ENCODE results near the gene ZNF329. TPM values are rescaled to one million over a fixed set of nuclear protein-coding genes. Genes with fewer than 3 reads are reported as not detected.

The ZNF329 gene
- 1 to 10 TPM; 8.0 to 9.8 TPM for total RNA-seq

- peak; percentile 71 for ATAC-seq (replicated peaks in 1 of 2)
- peak; percentile 93 to 96 for DNase-seq
- peaks cover 39% of the 10 kb centered on the region for H3K4me1 Mint-ChIP-seq (ENCODE audit: low read depth)
- no peaks in the 10 kb centered on the region for H3K27me3 Mint-ChIP-seq (ENCODE audit: low read depth)
- H3K9me3 Mint-ChIP-seq: peaks cover 8 to 12% of the 10 kb centered on the region in 2 donors
- H3K27ac Mint-ChIP-seq: peak within 1 kb of the TSS; percentile 77
- H3K4me3 Mint-ChIP-seq: peak within 1 kb of the TSS; percentile 93 to 94
- H3K36me3 Mint-ChIP-seq (ENCODE audit: insufficient read depth in 2 of 2): peaks cover 15 to 37% of the 10 kb centered on the region in 2 donors
These were observed at the start of gene ZNF329 for GRCh38 chr19:58150328-58150921. Gene ZNF329, minus strand, starts transcription at chr19:58150789. Its CDS starts 21,286 bp downstream, at chr19:58129503.

- Mint-ChIP-seq H3K9me3 (peaks cover 24 to 38% of the 10 kb centered on the region in 2 donors), H3K4me1 (ENCODE audit: low read depth) (no peaks in the 10 kb centered on the region), H3K4me3 (no peak overlapping the region), H3K36me3 (ENCODE audit: insufficient read depth in 2 of 2) (peaks cover 63 to 92% of the 10 kb centered on the region in 2 donors), H3K27ac (no peak overlapping the region), H3K27me3 (ENCODE audit: low read depth) (no peaks in the 10 kb centered on the region)
- DNase-seq: no peak
- no peak for ATAC-seq (replicated peaks in 1 of 2)
These were observed 46.5 kb upstream of the ZNF329 start for GRCh38 chr19:58196901-58197616.

GRCh38 chr19:58183817-58184215 lies 33.2 kb upstream of the ZNF329 start:
- ATAC-seq (replicated peaks in 1 of 2) (no peak), DNase-seq (no peak)
- Mint-ChIP-seq H3K27me3 (ENCODE audit: low read depth) (no peaks in the 10 kb centered on the region), H3K4me1 (ENCODE audit: low read depth) (peaks cover 23% of the 10 kb centered on the region), H3K36me3 (ENCODE audit: insufficient read depth in 2 of 2) (peaks cover 47 to 75% of the 10 kb centered on the region in 2 donors), H3K9me3 (peaks cover 11 to 30% of the 10 kb centered on the region in 2 donors), H3K27ac (peak overlapping the region; percentile 96), H3K4me3 (peak overlapping the region; percentile 97 to 98)

- Mint-ChIP-seq H3K4me3 (peak within 1 kb of the TSS; percentile 97 to 98), H3K4me1 (ENCODE audit: low read depth) (peaks cover 23% of the 10 kb centered on the region), H3K36me3 (ENCODE audit: insufficient read depth in 2 of 2) (peaks cover 47 to 72% of the 10 kb centered on the region in 2 donors), H3K27ac (peak within 1 kb of the TSS; percentile 96), H3K27me3 (ENCODE audit: low read depth) (no peaks in the 10 kb centered on the region), H3K9me3 (peaks cover 11 to 30% of the 10 kb centered on the region in 2 donors)
- DNase-seq (peak; percentile 96 to 97), ATAC-seq (replicated peaks in 1 of 2) (peak; percentile 91)
These were observed 32.6 kb upstream of the ZNF329 start, which contains the start of gene ZNF274 for GRCh38 chr19:58182989-58183816. Gene ZNF274, plus strand, starts transcription at chr19:58183061. Its CDS starts 905 bp downstream, at chr19:58183966.

- Mint-ChIP-seq H3K36me3 (ENCODE audit: insufficient read depth in 2 of 2) (peaks cover 46 to 65% of the 10 kb centered on the region in 2 donors), H3K4me1 (ENCODE audit: low read depth) (peaks cover 23% of the 10 kb centered on the region), H3K27me3 (ENCODE audit: low read depth) (no peaks in the 10 kb centered on the region), H3K4me3 (peak overlapping the region; percentile 97 to 98), H3K27ac (peak overlapping the region; percentile 96), H3K9me3 (peaks cover 11 to 32% of the 10 kb centered on the region in 2 donors)
- DNase-seq (peak in 1 of 2 donors; percentile 89), ATAC-seq (replicated peaks in 1 of 2) (no peak)
These were observed 32.0 kb upstream of the ZNF329 start for GRCh38 chr19:58182577-58182988.

DNA sequence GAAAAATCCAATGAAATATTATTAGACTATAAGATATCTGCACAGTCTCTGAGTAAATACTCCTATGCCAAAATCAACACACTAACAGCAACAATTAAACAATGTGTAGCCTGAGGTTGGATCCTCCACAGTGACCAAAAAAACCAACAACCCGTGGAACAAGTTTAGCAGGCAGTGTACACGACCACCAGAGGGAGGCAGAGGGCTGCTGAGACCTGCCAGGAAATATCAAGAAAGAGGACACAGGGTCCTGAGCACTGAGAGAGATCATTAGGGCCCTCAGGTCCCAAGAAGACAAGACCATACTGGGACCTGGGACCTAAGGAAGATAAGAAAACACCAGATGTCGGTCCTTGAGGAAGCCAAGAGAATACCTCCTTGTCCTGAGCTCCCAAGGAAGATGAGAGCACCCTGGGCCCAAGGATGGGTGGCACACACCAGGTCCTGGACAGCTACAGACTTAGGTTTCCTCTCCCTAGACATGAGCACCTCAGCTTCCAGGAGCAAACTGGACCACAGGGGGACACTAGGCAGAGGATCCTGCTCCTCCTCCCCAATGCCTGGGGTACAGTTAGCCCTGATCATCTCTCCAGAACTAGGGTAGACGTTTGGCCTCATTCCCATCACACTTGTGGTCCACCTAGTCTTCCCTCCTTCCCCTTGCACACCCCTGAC lies 31.4 kb upstream of the ZNF329 start:
- peaks cover 42 to 62% of the 10 kb centered on the region in 2 donors for H3K36me3 Mint-ChIP-seq (ENCODE audit: insufficient read depth in 2 of 2)
- ATAC-seq (replicated peaks in 1 of 2) (no peak), DNase-seq (peak; percentile 63 to 70)
- H3K27ac Mint-ChIP-seq: peak overlapping the region; percentile 96
- peaks cover 23% of the 10 kb centered on the region for H3K4me1 Mint-ChIP-seq (ENCODE audit: low read depth)
- H3K27me3 Mint-ChIP-seq (ENCODE audit: low read depth): no peaks in the 10 kb centered on the region
- peaks cover 11 to 32% of the 10 kb centered on the region in 2 donors for H3K9me3 Mint-ChIP-seq
- peak overlapping the region; percentile 97 to 98 for H3K4me3 Mint-ChIP-seq

DNA sequence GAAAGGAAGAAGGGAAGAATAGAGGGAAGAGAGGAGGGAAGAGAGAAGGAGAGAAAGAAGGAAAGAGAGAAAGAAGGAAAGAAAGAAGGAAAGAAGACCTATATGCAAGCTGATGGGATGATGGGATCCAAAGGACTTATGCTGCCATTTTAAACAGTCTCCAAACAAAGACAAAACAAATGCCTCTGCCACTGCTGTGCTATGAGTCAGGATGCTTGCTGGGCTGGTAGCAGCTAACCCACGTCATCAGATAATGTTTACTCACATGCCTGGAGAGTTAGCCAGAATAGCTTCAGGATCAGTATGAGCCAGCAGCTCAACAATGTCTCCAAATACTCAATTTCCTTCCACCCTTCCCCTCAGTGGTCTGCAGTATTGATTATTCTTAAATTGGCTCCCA lies 20.3 kb upstream of the ZNF329 start:
- H3K4me3 Mint-ChIP-seq: no peak overlapping the region
- no peaks in the 10 kb centered on the region for H3K27me3 Mint-ChIP-seq (ENCODE audit: low read depth)
- H3K4me1 Mint-ChIP-seq (ENCODE audit: low read depth): no peaks in the 10 kb centered on the region
- DNase-seq (no peak), ATAC-seq (replicated peaks in 1 of 2) (peak in 1 of 2 donors; percentile 17)
- H3K27ac Mint-ChIP-seq: no peak overlapping the region
- peaks cover 31 to 48% of the 10 kb centered on the region in 2 donors for H3K36me3 Mint-ChIP-seq (ENCODE audit: insufficient read depth in 2 of 2)
- peaks cover 23 to 27% of the 10 kb centered on the region in 2 donors for H3K9me3 Mint-ChIP-seq

GRCh38 chr19:58166708-58167280 lies 16.2 kb upstream of the ZNF329 start:
- ATAC-seq (replicated peaks in 1 of 2) (no peak), DNase-seq (no peak)
- Mint-ChIP-seq H3K4me1 (ENCODE audit: low read depth) (no peaks in the 10 kb centered on the region), H3K4me3 (no peak overlapping the region), H3K27me3 (ENCODE audit: low read depth) (no peaks in the 10 kb centered on the region), H3K27ac (no peak overlapping the region), H3K36me3 (ENCODE audit: insufficient read depth in 2 of 2) (peaks cover 35 to 50% of the 10 kb centered on the region in 2 donors), H3K9me3 (peaks cover 30 to 32% of the 10 kb centered on the region in 2 donors)

DNA sequence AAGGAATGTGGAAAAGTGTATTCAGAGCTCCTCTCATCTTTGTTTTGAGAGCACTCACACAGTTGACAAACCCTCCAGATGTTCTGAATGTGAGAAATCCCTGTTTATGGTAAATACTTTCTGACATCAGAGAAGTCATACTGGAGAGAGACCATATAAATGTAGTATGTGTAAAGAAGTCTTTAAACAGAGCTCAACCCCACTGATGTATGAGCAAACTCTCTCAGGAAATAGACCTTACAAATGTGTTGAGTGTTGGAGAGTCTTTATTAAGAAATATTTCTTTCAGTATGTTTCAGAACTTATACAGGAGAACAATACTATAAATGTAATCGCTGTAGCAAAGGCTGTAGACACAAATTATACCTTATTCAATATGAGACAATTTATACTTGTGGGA lies 15.7 kb upstream of the ZNF329 start:
- Mint-ChIP-seq H3K4me1 (ENCODE audit: low read depth) (no peaks in the 10 kb centered on the region), H3K27me3 (ENCODE audit: low read depth) (no peaks in the 10 kb centered on the region), H3K36me3 (ENCODE audit: insufficient read depth in 2 of 2) (peaks cover 36 to 50% of the 10 kb centered on the region in 2 donors), H3K27ac (no peak overlapping the region), H3K4me3 (no peak overlapping the region), H3K9me3 (peaks cover 30 to 32% of the 10 kb centered on the region in 2 donors)
- DNase-seq: no peak
- no peak for ATAC-seq (replicated peaks in 1 of 2)

DNA sequence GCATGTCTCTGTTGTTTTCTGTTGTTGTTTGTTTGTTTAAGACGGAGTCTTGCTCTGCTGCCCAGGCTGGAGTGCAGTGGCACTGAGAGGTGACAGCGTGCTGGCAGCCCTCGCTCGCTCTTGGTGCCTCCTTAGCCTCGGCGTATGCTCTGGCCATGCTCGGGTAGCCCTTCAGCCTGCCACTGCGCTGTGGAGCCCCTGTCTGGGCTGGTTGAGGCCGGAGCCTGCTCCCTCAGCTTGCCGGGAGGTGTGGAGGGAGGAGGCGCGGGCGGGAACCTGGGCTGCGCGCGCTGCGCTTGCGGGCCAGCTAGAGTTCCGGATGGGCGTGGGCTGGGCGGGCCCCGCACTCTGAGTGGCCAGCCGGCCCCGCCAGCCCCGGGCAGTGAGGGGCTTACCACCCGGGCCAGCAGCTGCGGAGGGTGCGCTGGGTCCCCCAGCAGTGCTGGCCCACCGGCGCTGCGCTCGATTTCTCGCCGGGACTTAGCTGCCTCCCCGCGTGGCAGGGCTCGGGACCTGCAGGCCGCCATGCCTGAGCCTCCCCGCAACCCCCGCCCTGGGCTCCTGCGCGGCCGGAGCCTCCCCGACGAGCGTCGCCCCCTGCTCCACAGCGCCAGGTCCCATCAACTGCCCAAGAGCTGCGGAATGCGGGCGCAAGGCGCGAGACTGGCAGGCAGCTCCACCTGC lies 6.6 kb upstream of the ZNF329 start:
- H3K36me3 Mint-ChIP-seq (ENCODE audit: insufficient read depth in 2 of 2): peaks cover 11 to 19% of the 10 kb centered on the region in 2 donors
- H3K4me3 Mint-ChIP-seq: no peak overlapping the region
- H3K27me3 Mint-ChIP-seq (ENCODE audit: low read depth): no peaks in the 10 kb centered on the region
- peaks cover 19% of the 10 kb centered on the region for H3K4me1 Mint-ChIP-seq (ENCODE audit: low read depth)
- ATAC-seq (replicated peaks in 1 of 2) (no peak), DNase-seq (no peak)
- no peak overlapping the region for H3K27ac Mint-ChIP-seq
- H3K9me3 Mint-ChIP-seq: peaks cover 3 to 14% of the 10 kb centered on the region in 2 donors

DNA sequence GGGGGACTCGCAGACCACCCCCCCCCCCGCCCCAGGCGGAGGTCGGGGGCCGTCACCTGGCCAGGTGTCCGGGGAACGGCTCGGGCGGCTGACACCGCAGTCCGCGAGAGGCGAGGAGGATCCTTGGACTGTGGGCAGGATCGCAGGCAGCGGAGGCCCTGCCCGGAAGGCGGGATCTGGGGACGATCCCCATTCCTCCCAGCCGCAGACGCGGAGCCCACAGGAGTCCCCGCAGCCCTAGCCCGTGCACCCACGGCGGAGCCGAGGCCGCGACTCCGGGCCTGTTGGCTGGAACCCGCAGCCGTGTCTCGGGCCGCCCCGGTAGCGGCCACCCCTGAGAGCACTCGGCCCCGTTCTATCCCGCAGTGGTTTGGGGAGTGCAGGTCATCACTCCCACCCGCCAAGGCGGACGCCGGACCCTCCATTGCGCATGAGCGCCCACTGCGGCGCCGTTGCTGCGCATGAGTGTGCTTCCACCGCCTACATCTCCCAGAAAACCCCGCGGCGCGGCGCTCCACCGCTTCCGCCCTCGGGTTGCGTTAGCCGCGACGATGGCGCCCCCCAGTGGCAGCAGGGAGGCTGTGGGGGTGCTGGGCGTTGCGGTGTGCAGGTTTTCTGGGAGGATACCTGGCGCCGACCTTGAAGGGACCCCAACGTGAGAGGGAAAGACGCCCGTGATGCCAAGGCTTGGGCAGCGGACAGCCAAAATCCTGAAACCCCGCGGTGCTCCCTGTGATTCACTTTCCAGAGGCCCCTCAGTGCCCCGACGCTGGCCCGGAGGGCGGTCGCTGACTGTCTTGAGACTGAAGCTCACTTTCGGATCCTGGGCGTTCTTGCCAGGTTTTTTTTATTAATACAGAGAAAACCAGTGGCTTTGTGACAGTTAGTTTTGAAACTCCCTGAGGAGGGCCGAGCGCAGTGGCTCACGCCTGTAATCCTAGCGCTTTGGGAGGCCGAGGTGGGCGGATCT lies 4.4 kb upstream of the ZNF329 start:
- H3K9me3 Mint-ChIP-seq: peaks cover 0 to 12% of the 10 kb centered on the region in 2 donors
- ATAC-seq (replicated peaks in 1 of 2): peak; percentile 83
- H3K4me1 Mint-ChIP-seq (ENCODE audit: low read depth): peaks cover 33% of the 10 kb centered on the region
- H3K27me3 Mint-ChIP-seq (ENCODE audit: low read depth): no peaks in the 10 kb centered on the region
- DNase-seq: peak; percentile 98 to 100
- H3K4me3 Mint-ChIP-seq: peak overlapping the region; percentile 74 to 92
- H3K27ac Mint-ChIP-seq: no peak overlapping the region
- peaks cover 9 to 26% of the 10 kb centered on the region in 2 donors for H3K36me3 Mint-ChIP-seq (ENCODE audit: insufficient read depth in 2 of 2)

Data from activated T-cell treated with anti-CD3 and anti-CD28 coated beads, Interleukin-2, amount 50 U/mL, for 72 hours (primary cell).